GDM1 (cell line): ENCODE data around the gene SCGB1C1.
"Not testable (repeated sequence)": the region's sequence is repeated elsewhere in the genome, so short reads cannot be mapped to it uniquely, and the experiment has no call there.

ENCODE experiments used
- DNase-seq: peaks from one replicate; lab custom pipeline; 2025; lab: John Stamatoyannopoulos, UW

The SCGB1C1 gene

GRCh38 chr11:218815-219593 lies 26.1 kb downstream of the SCGB1C1 start:
- DNase-seq: no peak

DNA sequence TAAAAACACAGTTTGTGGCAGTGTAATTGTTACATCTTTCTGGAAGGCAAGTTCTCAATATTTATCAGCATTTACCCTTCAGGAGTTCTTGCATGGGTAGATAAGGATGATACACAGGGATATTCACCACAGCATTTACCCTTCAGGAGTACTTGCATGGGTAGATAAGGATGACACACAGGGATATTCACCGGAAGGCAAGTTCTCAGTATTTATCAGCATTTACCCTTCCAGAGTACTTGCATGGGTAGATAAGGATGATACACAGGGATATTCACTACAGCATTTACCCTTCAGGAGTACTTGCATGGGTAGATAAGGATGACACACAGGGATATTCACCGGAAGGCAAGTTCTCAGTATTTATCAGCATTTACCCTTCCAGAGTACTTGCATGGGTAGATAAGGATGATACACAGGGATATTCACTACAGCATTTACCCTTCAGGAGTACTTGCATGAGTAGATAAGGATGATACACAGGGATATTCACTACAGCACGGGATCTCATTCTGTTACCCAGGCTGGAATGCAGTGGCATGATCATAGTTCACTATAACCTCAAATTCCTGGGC lies 27.9 kb downstream of the SCGB1C1 start:
- DNase-seq: not testable (repeated sequence)

DNA sequence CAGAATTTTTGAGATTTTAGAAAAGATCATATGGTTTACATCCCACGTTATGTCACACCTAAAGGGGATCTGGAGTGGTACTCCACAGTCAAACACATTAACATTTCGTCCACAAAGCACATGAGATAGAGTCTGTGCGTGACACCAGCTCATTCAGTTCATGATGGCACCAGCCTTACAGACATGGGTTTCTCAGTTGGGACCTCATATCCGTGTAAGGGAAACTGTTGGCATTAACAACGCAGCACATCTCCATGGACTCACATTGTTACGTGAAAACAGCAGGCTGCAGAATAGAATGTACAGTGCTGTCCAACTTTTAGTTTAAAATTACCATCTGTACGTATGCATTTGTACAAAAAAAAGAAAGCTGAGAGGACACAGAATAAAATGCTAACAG lies 28.7 kb downstream of the SCGB1C1 start:
- DNase-seq: no peak

- DNase-seq: no peak
Measured at GRCh38 chr11:221998-222789, 29.3 kb downstream of the SCGB1C1 start.

DNA sequence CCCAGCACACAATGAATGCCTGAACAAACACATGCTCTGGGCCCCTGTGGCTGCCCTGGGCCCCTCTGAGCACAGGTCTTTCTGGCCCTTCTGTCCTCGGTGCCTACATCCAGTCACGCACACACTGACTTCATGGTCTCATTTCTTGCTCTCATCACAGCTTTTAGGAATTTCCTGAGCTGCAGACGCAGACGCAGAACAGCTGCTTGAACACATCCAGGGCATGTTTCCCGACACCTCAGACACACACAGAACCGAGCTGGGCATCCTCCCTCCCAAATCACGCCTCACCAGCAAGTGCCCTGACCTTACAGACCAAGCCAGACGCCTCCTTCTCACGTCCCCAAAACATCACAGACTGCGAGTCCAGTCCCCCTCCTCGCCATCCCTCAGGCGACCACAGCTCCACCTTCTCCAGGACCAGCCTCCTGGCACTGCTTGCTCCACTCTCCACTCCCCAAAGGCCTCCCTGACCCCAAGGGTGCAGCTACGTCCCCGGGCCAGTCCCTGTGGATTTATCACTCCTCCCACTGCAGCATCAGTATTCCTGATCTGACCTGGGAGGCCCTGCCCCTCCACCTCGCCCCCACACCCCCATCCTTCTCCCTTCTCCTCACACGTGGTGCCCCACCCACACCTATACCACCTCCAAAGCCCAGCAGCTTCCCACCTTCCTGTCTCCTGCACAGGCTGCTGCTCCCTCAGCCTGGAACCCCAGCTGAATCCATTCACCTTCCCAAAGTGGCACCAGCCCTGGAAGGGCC lies 30.3 kb downstream of the SCGB1C1 start:
- DNase-seq: no peak

GRCh38 chr11:223884-224283 lies 31.0 kb downstream of the SCGB1C1 start:
- DNase-seq: no peak

GRCh38 chr11:224424-224823 lies 31.5 kb downstream of the SCGB1C1 start:
- DNase-seq: no peak

GRCh38 chr11:225734-226453 lies 33.0 kb downstream of the SCGB1C1 start:
- no peak for DNase-seq

DNA sequence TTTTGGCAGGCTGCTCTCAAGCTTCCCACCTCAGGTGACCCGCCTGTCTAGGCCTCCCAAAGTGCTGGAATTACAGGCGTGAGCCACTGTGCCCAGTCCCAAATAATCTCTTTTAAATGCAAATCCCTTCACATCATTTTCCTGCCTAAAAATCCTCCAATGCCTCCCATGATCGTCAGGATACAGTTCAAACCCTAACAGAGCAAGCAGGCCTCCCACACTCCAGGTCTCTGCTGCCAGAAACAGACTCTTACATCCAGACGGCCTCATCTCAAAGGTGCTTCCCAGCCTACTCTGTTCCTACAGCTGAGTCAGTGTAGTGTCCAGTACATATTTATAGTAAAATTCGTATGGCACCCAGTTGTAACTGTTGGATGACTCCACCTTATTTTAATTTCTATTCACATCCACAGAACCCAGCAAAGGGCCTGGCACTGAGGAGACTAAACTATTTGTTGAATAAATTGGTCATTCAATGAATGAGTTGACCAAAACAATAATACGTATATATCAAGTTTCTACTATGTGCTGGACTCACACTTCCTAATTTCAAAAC lies 35.0 kb downstream of the SCGB1C1 start:
- DNase-seq: no peak

DNA sequence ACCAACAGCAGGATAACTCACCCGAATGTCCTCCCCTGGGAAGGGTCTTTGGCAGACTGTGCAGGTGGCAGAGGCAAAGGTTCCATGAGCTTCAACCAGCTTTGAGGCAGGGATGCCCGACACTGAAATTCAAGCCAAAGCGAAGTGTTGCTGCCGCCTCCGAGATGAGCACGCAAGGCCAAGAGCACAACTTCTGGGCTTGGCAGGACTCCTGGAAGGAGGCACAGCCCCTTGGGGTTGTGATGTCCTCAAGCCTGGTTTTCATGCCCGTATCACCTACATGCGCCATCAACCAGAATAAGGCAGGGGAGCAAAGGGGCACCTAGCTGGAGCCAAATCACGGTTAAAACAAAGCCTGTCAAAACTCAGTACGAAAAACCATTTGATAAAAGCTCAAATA lies 37.6 kb downstream of the SCGB1C1 start:
- DNase-seq: no peak

DNA sequence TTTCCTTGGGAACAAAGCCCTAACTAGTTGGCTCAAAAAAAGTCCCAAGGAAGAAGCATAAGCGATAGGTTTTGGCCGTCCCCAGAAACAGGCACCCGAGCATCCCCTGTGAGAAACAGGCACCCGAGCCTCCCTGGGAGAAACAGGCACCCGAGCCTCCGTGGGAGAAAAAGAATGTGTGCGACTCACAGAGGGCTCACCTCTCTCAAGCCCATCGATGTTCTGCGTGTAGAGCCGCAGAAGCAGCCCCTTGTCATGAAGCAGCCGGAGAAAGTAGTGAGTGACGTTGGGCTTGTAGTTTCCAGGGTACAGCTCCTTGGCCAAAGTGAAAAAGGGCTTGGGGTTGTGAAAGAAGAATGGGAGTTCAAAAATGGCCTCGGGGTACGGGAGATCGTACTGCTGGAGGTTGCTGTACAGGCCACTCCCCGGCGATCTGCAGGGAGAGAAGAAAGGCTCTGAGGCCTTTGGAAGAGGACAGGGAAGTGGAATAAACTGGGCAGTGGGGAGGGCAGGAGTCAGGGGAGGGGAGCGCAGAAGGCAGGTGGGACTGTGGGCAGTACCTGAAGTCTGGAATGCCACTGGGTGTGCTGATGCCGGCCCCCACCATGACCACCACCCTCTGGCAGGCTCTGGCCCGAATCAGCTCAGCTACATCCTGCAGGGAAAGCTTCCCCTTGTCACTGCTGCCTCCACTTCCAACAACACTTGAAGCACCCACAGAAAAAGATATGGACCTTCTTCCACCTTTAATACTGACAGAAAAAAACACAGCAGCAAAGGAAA lies 40.1 kb downstream of the SCGB1C1 start:
- DNase-seq: no peak

DNA sequence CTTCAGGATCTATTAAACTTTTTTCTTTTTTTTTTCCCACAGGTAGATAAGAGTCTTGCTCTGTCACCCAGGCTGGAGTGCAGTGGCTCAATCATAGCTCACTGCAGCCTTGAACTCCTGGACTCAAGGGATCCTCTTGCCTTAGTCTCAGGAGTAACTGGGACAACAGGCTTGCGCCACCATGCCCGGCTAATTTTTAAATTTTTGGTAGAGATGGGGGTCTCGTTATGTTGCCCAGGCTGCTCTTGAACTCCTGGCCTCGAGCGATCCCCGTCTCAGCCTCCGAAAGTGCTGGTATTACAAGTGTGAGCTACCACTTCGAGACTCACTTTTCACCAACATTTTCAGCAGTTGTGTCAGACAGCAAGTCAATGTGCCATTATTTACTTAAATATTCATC lies 42.3 kb downstream of the SCGB1C1 start:
- no peak for DNase-seq

GRCh38 chr11:235609-235996 lies 42.7 kb downstream of the SCGB1C1 start:
- DNase-seq: no peak

GRCh38 chr11:235997-236773 lies 43.3 kb downstream of the SCGB1C1 start, which contains the start of gene SIRT3:
SIRT3 (minus strand) TSS chr11:236342; CDS start chr11:236328, 14 bp downstream.
- DNase-seq: peak; percentile 73

- peak; percentile 73 for DNase-seq
Measured at GRCh38 chr11:236774-237767, 44.2 kb downstream of the SCGB1C1 start, which contains the start of gene PSMD13. PSMD13 (plus strand) TSS chr11:236976; CDS start chr11:237050, 74 bp downstream.

DNA sequence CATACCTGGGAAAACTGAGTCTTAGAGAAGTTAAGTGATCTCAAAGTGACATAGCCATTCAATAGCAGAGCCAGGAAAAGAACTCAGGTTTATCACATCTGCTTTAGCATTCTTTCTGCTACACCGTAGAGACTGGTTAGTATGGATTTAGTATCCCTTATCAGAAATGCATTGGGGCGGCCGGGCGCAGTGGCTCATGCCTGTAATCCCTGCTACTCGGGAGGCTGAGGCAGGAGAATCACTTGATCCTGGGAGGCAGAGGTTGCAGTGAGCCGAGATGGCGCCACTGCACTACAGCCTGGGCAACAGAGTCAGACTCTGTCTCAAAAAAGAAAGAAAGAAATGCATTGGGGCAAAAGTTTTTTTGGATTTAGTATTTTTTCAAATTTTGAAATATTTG lies 45.5 kb downstream of the SCGB1C1 start:
- DNase-seq: not testable (repeated sequence)

DNA sequence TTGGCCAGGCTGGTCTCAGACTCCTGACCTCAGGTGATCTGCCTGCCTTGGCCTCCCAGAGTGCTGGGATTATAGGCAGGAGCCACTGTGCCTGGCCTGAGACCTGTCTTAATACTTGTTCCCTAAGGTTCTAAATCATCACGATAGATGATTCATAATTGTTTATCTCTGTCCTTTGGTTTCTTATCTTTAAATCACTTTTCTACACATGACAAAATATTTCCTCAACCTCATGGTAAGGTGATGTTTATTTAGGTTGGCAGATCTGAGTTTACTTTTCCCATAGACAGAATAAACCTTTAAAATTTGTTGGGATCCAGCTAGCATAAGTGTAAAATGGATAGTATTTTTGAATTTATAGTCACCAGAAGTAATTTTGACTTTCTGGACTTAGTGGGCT lies 47.4 kb downstream of the SCGB1C1 start:
- no peak for DNase-seq

DNA sequence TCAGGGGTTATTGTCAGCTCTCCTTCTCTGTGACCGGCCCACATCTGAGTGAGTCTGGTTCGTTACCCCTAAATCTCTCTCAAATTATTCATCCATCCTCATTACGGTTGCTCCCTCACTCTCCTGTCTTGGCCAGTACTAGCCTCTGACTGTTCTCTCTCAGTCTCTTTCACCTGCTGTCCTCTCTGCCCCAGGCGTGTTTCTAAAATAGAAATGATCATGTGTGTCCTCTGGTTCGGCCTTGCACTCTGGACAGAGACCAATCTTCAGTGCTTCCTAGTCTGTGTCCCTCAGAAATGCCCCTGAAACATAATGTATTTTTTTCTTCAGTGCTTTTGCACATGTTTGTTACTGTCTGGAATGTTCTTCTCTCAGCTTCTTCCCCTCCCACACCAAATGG lies 48.8 kb downstream of the SCGB1C1 start:
- no peak for DNase-seq
